GM03348 (cell line): ENCODE results near the gene MNAT1.
"Not testable (repeated sequence)": the region's sequence is repeated elsewhere in the genome, so short reads cannot be mapped to it uniquely, and the experiment has no call there.

Experiments
- DNase-seq: peaks from one replicate; pipeline ENCODE4 v3.0.0; 2012; ENCODE audit warnings: low spot score

The MNAT1 gene

GRCh38 chr14:60734465-60735242 lies at the start of gene MNAT1:
Gene MNAT1, plus strand, starts transcription at chr14:60734761. Its CDS starts 102 bp downstream, at chr14:60734863.
- DNase-seq = peak; percentile 80

- no peak for DNase-seq
Observed at GRCh38 chr14:60686865-60687264, 47.7 kb upstream of the MNAT1 start.

GRCh38 chr14:60691383-60692113 lies 43.0 kb upstream of the MNAT1 start:
- no peak for DNase-seq

- DNase-seq = no peak
Observed at GRCh38 chr14:60695327-60695726, 39.2 kb upstream of the MNAT1 start.

- DNase-seq = no peak
Observed at GRCh38 chr14:60700598-60700997, 34.0 kb upstream of the MNAT1 start.

GRCh38 chr14:60705100-60705499 lies 29.5 kb upstream of the MNAT1 start:
- DNase-seq = no peak

GRCh38 chr14:60707858-60708257 lies 26.7 kb upstream of the MNAT1 start:
- DNase-seq = no peak

- DNase-seq = no peak
Observed at GRCh38 chr14:60710494-60710893, 24.1 kb upstream of the MNAT1 start.

GRCh38 chr14:60713513-60713912 lies 21.0 kb upstream of the MNAT1 start:
- DNase-seq = no peak

GRCh38 chr14:60720391-60720790 lies 14.2 kb upstream of the MNAT1 start:
- DNase-seq = no peak

GRCh38 chr14:60720962-60721325 lies 13.6 kb upstream of the MNAT1 start:
- no peak for DNase-seq

- peak; percentile 77 for DNase-seq
Observed at GRCh38 chr14:60721326-60722106, 13.0 kb upstream of the MNAT1 start.

- DNase-seq = peak; percentile 12
Observed at GRCh38 chr14:60722107-60722356, 12.5 kb upstream of the MNAT1 start.

GRCh38 chr14:60722357-60723115 lies 12.0 kb upstream of the MNAT1 start:
- peak; percentile 73 for DNase-seq

- DNase-seq = peak; percentile 67
Observed at GRCh38 chr14:60723116-60723906, 11.2 kb upstream of the MNAT1 start.

- DNase-seq = peak; percentile 94
Observed at GRCh38 chr14:60723907-60724618, 10.5 kb upstream of the MNAT1 start, which contains the start of gene SIX4. Gene SIX4, minus strand, starts transcription at chr14:60724351. Its CDS starts 277 bp downstream, at chr14:60724074.

- not testable (repeated sequence) for DNase-seq
Observed at GRCh38 chr14:60731291-60731690, 3.3 kb upstream of the MNAT1 start.

GRCh38 chr14:60732840-60733483 lies 1.6 kb upstream of the MNAT1 start:
- no peak for DNase-seq

- DNase-seq = no peak
Observed at GRCh38 chr14:60735416-60735815, 855 bp downstream of the MNAT1 start.

- peak; percentile 69 for DNase-seq
Observed at GRCh38 chr14:60736494-60736893, 1.9 kb downstream of the MNAT1 start.
